Erythroblast (primary cell): ENCODE results near the gene HECTD2.

Experiments
- GATA1 ChIP-seq: IDR thresholded peaks from 2 replicates; pipeline ENCODE4 v1.6.1; 2011; ENCODE audit warnings: low read depth, mild to moderate bottlenecking, control low read depth, low read length, moderate library complexity
- POLR2A ChIP-seq: IDR thresholded peaks from 2 replicates; pipeline ENCODE4 v1.6.1; 2011; ENCODE audit warnings: mild to moderate bottlenecking, low read length

DNA sequence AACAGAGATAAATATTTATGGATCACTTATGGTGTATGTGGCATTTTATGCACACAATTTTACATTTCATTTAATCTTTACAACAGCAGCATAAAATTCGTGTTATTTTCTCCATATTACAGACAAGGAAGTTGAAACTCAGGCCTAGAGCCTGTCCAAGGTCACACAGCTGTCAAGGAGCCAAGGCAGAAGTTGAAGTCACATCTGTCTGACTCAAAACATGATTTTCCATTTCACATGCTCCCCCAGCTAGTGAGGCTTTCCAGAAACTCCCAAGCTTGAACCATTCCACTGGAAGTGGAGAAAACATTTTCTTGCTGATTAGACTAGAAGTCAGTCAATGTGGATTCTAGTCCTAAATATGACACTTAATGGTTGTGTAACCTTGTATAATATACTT lies 110.5 kb downstream of the HECTD2 start:
- no peak for TF ChIP-seq POLR2A
- no peak for TF ChIP-seq GATA1
